Measurements from ENCODE around the gene VAV3. TPM values are rescaled to one million over a fixed set of nuclear protein-coding genes. Genes with fewer than 3 reads are reported as not detected.

Gene VAV3
- total and polyA plus RNA-seq, 4 donors, result 1.7 to 14.4 (median 7.6) TPM

DNA sequence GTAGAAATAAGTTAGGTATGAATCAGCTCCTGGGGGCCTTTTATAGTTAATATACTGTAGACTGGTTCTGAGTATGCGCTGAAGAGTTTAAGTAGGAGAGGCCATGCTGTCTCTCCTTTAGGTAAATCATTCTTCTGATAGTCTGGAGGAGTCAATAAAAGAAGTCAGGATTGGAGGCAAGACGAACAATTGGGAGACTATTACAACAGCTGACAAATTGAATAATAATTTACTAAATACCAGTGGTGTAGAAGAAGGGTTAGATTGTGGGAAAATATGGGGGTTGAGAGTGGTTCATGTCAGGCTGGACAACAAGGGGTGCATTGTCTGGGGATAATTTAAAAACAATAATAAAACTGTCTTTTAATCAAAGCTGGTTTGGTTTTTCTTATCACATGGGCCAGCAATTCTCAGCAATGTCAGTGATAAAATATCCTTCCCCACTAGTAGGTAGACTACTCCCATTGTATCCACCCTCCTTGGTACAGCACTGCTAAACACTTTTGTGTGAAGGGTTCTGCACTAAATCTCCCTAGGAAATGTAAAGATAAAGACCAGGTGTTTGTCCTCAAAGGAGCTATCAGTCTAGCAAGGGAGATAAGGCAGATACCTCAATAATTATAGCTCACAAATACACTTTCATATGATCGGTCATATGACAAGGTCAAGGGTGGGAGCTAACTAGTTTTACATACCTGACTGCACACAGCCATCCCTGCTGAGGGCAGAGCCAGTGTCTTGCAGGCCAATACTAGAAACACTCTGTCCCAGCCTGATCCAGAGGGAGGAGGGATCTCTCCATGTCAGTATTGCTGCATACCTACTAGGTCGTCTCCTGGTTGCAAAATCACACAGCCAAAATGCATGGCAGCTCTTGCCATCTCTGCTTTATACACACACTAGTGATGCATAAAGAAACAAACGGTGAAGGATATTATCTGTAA lies 299.7 kb downstream of the VAV3 start:
- TF ChIP-seq, protein P1, sequence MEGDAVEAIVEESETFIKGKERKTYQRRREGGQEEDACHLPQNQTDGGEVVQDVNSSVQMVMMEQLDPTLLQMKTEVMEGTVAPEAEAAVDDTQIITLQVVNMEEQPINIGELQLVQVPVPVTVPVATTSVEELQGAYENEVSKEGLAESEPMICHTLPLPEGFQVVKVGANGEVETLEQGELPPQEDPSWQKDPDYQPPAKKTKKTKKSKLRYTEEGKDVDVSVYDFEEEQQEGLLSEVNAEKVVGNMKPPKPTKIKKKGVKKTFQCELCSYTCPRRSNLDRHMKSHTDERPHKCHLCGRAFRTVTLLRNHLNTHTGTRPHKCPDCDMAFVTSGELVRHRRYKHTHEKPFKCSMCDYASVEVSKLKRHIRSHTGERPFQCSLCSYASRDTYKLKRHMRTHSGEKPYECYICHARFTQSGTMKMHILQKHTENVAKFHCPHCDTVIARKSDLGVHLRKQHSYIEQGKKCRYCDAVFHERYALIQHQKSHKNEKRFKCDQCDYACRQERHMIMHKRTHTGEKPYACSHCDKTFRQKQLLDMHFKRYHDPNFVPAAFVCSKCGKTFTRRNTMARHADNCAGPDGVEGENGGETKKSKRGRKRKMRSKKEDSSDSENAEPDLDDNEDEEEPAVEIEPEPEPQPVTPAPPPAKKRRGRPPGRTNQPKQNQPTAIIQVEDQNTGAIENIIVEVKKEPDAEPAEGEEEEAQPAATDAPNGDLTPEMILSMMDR (IDR thresholded peaks at IDR 0.05; ENCODE audit: control extremely low read depth, extremely low read depth), result no peak
- Histone ChIP-seq H3K27me3 (ENCODE audit: control insufficient read depth in 3 of 3, insufficient read depth in 3 of 3, low read length in 2 of 3) (no peaks in the 10 kb centered on the region), H3K36me3 (ENCODE audit: control insufficient read depth in 4 of 4, insufficient read depth in 4 of 4, low read length in 4 of 4) (peaks cover 0 to 2% (median 0%) of the 10 kb centered on the region in 4 donors), H3K9ac (ENCODE audit: insufficient read depth in 1 of 2, low read length in 2 of 2) (no peak overlapping the region), H3K9me3 (ENCODE audit: control insufficient read depth in 4 of 4, insufficient read depth in 3 of 4, low read length in 3 of 4) (no peaks in the 10 kb centered on the region), H3K4me1 (ENCODE audit: control insufficient read depth in 5 of 5, insufficient read depth in 5 of 5, low read length in 5 of 5) (peaks cover 0 to 14% (median 0%) of the 10 kb centered on the region in 5 donors), H3K4me3 (no peak overlapping the region), H3K27ac (ENCODE audit: low read depth in 1 of 2, low read length in 1 of 2) (no peak overlapping the region)
- WGBS, 2 donors, result 84% methylated on average over 5 of the region's 5 CpGs
- DNase-seq, result no peak
- no peak for ATAC-seq (ENCODE audit: insufficient read depth, low FRiP score)

GRCh38 chr1:107662971-107663370 lies 302.0 kb downstream of the VAV3 start:
- H3K9me3 ChIP-seq (ENCODE audit: control insufficient read depth in 4 of 4, insufficient read depth in 3 of 4, low read length in 3 of 4), result no peaks in the 10 kb centered on the region
- H3K4me3 ChIP-seq, result no peak overlapping the region
- DNase-seq (no peak), ATAC-seq (ENCODE audit: insufficient read depth, low FRiP score) (no peak)
- no peak overlapping the region for H3K9ac ChIP-seq (ENCODE audit: insufficient read depth in 1 of 2, low read length in 2 of 2)
- peaks cover 0 to 4% (median 0%) of the 10 kb centered on the region in 5 donors for H3K4me1 ChIP-seq (ENCODE audit: control insufficient read depth in 5 of 5, insufficient read depth in 5 of 5, low read length in 5 of 5)
- TF ChIP-seq, protein P1 (IDR thresholded peaks at IDR 0.05; ENCODE audit: control extremely low read depth, extremely low read depth), result no peak
- no peaks in the 10 kb centered on the region for H3K27me3 ChIP-seq (ENCODE audit: control insufficient read depth in 3 of 3, insufficient read depth in 3 of 3, low read length in 2 of 3)
- WGBS, 2 donors, result 90 to 95% methylated on average over 2 of the region's 2 CpGs
- H3K27ac ChIP-seq (ENCODE audit: low read depth in 1 of 2, low read length in 1 of 2), result no peak overlapping the region
- H3K36me3 ChIP-seq (ENCODE audit: control insufficient read depth in 4 of 4, insufficient read depth in 4 of 4, low read length in 4 of 4), result peaks cover 0 to 2% (median 0%) of the 10 kb centered on the region in 4 donors

DNA sequence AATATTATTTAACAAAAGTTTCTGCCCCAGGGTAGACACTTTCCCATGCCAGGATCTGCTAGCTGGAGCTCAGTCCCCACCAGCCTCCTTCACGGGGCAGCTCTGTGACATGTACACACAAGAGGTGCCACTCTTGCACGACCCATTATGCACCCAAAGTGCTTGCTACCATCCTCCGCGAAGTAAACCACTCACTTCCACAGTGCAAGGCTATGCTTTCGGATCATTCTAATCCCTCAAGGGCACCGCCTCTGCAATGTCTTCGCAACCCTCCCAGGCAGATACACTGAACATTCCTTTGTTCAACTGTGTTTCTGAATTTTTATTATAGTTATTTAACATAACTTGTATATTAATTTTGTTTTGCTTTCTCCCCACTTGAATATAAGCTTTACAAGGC lies 303.8 kb downstream of the VAV3 start:
- ATAC-seq (ENCODE audit: insufficient read depth, low FRiP score), result no peak
- no peaks in the 10 kb centered on the region for H3K27me3 ChIP-seq (ENCODE audit: control insufficient read depth in 3 of 3, insufficient read depth in 3 of 3, low read length in 2 of 3)
- H3K27ac ChIP-seq (ENCODE audit: low read depth in 1 of 2, low read length in 1 of 2), result no peak overlapping the region
- H3K36me3 ChIP-seq (ENCODE audit: control insufficient read depth in 4 of 4, insufficient read depth in 4 of 4, low read length in 4 of 4), result peaks cover 0 to 2% (median 0%) of the 10 kb centered on the region in 4 donors
- 91 to 94% methylated on average over 7 of the region's 7 CpGs for WGBS, 2 donors
- no peaks in the 10 kb centered on the region for H3K9me3 ChIP-seq (ENCODE audit: control insufficient read depth in 4 of 4, insufficient read depth in 3 of 4, low read length in 3 of 4)
- no peak for DNase-seq
- TF ChIP-seq, protein P1 (IDR thresholded peaks at IDR 0.05; ENCODE audit: control extremely low read depth, extremely low read depth), result no peak
- H3K4me1 ChIP-seq (ENCODE audit: control insufficient read depth in 5 of 5, insufficient read depth in 5 of 5, low read length in 5 of 5), result peaks cover 0 to 4% (median 0%) of the 10 kb centered on the region in 5 donors
- H3K4me3 ChIP-seq, result no peak overlapping the region
- no peak overlapping the region for H3K9ac ChIP-seq (ENCODE audit: insufficient read depth in 1 of 2, low read length in 2 of 2)
